ENCODE data around the gene SLC26A1.
A peak's percentile ranks its signal among the peaks of the same experiment; 100 is the strongest.

Gene SLC26A1

GRCh38 chr4:998096-998691, 5.0 kb upstream of the SLC26A1 start:
- Histone ChIP-seq H2AFZ (ENCODE audit: low read length) (no peak overlapping the region), H3K4me3 (ENCODE audit: low read length in 2 of 2) (peak overlapping the region in 1 of 2 donors; percentile 19), H3K23ac (ENCODE audit: low read depth, low read length, poor library complexity) (peak overlapping the region; percentile 44), H2BK120ac (ENCODE audit: low read depth, low read length) (peak overlapping the region; percentile 96), H3K4me1 (ENCODE audit: control insufficient read depth in 2 of 2, insufficient read depth in 1 of 2, low read depth in 1 of 2, low read length in 2 of 2) (peaks cover 6 to 10% of the 10 kb centered on the region in 2 donors), H2AK5ac (ENCODE audit: low read depth, low read length) (peak overlapping the region; percentile 81), H3K36me3 (replicated peaks in 1 of 2; ENCODE audit: control insufficient read depth in 2 of 2, insufficient read depth in 2 of 2, low read length in 2 of 2) (no peaks in the 10 kb centered on the region), H2BK5ac (ENCODE audit: low read length) (peak overlapping the region; percentile 90), H3K18ac (ENCODE audit: low read length) (peak overlapping the region; percentile 20), H3K4me2 (ENCODE audit: insufficient read depth, low read length, poor library complexity, severe bottlenecking) (no peak overlapping the region), H4K8ac (ENCODE audit: low read depth, low read length) (no peak overlapping the region), H2BK12ac (ENCODE audit: low read length) (no peak overlapping the region), H3K14ac (ENCODE audit: low read length) (no peak overlapping the region), H3K79me1 (ENCODE audit: low read depth, low read length) (peaks cover 2% of the 10 kb centered on the region), H3K4ac (ENCODE audit: low read length) (no peak overlapping the region), H3K9me3 (replicated peaks in 1 of 2; ENCODE audit: control insufficient read depth in 2 of 2, insufficient read depth in 1 of 2, low read depth in 1 of 2, low read length in 2 of 2) (peaks cover 2 to 6% of the 10 kb centered on the region in 2 donors), H3K27ac (replicated peaks; ENCODE audit: low read length) (no peak overlapping the region), H2BK15ac (ENCODE audit: low read length) (peak overlapping the region; percentile 81), H4K91ac (ENCODE audit: low read depth, low read length, poor library complexity) (no peak overlapping the region), H3K9ac (ENCODE audit: low read depth, low read length, poor library complexity) (peak overlapping the region; percentile 21), H3K27me3 (ENCODE audit: control insufficient read depth in 3 of 3, insufficient read depth in 3 of 3, low read depth in 1 of 3, low read length in 3 of 3) (peaks cover 24 to 70% (median 65%) of the 10 kb centered on the region in 3 experiments)
- no CpG with 5 or more reads among the region's 12 CpGs for WGBS, 2 donors (ENCODE audit: extremely low coverage in 2 of 2, insufficient read length in 2 of 2, insufficient replicate concordance in 1 of 2)
- DNase-seq (ENCODE audit: low spot score) = no peak

- peak overlapping the region; percentile 71 for H3K14ac ChIP-seq (ENCODE audit: low read length)
These were observed 4.3 kb upstream of the SLC26A1 start for GRCh38 chr4:997375-998071.

GRCh38 chr4:996997-997374, 3.8 kb upstream of the SLC26A1 start:
- no peak overlapping the region for H2BK12ac ChIP-seq (ENCODE audit: low read length)
- no peaks in the 10 kb centered on the region for H3K36me3 ChIP-seq (replicated peaks in 1 of 2; ENCODE audit: control insufficient read depth in 2 of 2, insufficient read depth in 2 of 2, low read length in 2 of 2)
- no peak overlapping the region for H4K91ac ChIP-seq (ENCODE audit: low read depth, low read length, poor library complexity)
- peak overlapping the region; percentile 69 for H3K4me2 ChIP-seq (ENCODE audit: insufficient read depth, low read length, poor library complexity, severe bottlenecking)
- peaks cover 4 to 21% of the 10 kb centered on the region in 2 donors for H3K4me1 ChIP-seq (ENCODE audit: control insufficient read depth in 2 of 2, insufficient read depth in 1 of 2, low read depth in 1 of 2, low read length in 2 of 2)
- H3K4me3 ChIP-seq (ENCODE audit: low read length in 2 of 2) = no peak overlapping the region
- H3K4ac ChIP-seq (ENCODE audit: low read length) = no peak overlapping the region
- H3K79me1 ChIP-seq (ENCODE audit: low read depth, low read length) = peaks cover 2% of the 10 kb centered on the region
- H3K9ac ChIP-seq (ENCODE audit: low read depth, low read length, poor library complexity) = no peak overlapping the region
- H4K8ac ChIP-seq (ENCODE audit: low read depth, low read length) = no peak overlapping the region
- H3K9me3 ChIP-seq (replicated peaks in 1 of 2; ENCODE audit: control insufficient read depth in 2 of 2, insufficient read depth in 1 of 2, low read depth in 1 of 2, low read length in 2 of 2) = peaks cover 2 to 6% of the 10 kb centered on the region in 2 donors
- H2AK5ac ChIP-seq (ENCODE audit: low read depth, low read length) = peak overlapping the region; percentile 84
- no peak for DNase-seq (ENCODE audit: low spot score)
- H2BK120ac ChIP-seq (ENCODE audit: low read depth, low read length) = no peak overlapping the region
- H3K23ac ChIP-seq (ENCODE audit: low read depth, low read length, poor library complexity) = no peak overlapping the region
- H3K27me3 ChIP-seq (ENCODE audit: control insufficient read depth in 3 of 3, insufficient read depth in 3 of 3, low read depth in 1 of 3, low read length in 3 of 3) = peaks cover 14 to 59% (median 54%) of the 10 kb centered on the region in 3 experiments
- peak overlapping the region; percentile 48 for H3K18ac ChIP-seq (ENCODE audit: low read length)
- no peak overlapping the region for H3K14ac ChIP-seq (ENCODE audit: low read length)
- no peak overlapping the region for H2BK15ac ChIP-seq (ENCODE audit: low read length)
- H2AFZ ChIP-seq (ENCODE audit: low read length) = peak overlapping the region; percentile 88
- H3K27ac ChIP-seq (replicated peaks; ENCODE audit: low read length) = no peak overlapping the region
- no peak overlapping the region for H2BK5ac ChIP-seq (ENCODE audit: low read length)
- WGBS, 2 donors (ENCODE audit: extremely low coverage in 2 of 2, insufficient read length in 2 of 2, insufficient replicate concordance in 1 of 2) = no CpG with 5 or more reads among the region's 25 CpGs

More at GRCh38 chr4:997375-998071, 4.3 kb upstream of the SLC26A1 start:
- H3K36me3 ChIP-seq (replicated peaks in 1 of 2; ENCODE audit: control insufficient read depth in 2 of 2, insufficient read depth in 2 of 2, low read length in 2 of 2) = no peaks in the 10 kb centered on the region
- H3K27me3 ChIP-seq (ENCODE audit: control insufficient read depth in 3 of 3, insufficient read depth in 3 of 3, low read depth in 1 of 3, low read length in 3 of 3) = peaks cover 20 to 65% (median 59%) of the 10 kb centered on the region in 3 experiments
- no peak overlapping the region for H3K4ac ChIP-seq (ENCODE audit: low read length)
- peak overlapping the region; percentile 91 for H3K18ac ChIP-seq (ENCODE audit: low read length)
- peaks cover 2% of the 10 kb centered on the region for H3K79me1 ChIP-seq (ENCODE audit: low read depth, low read length)
- H2BK15ac ChIP-seq (ENCODE audit: low read length) = no peak overlapping the region
- H3K27ac ChIP-seq (replicated peaks; ENCODE audit: low read length) = no peak overlapping the region
- no peak for DNase-seq (ENCODE audit: low spot score)
- H2BK12ac ChIP-seq (ENCODE audit: low read length) = no peak overlapping the region
- H4K8ac ChIP-seq (ENCODE audit: low read depth, low read length) = no peak overlapping the region
- peak overlapping the region; percentile 80 for H3K23ac ChIP-seq (ENCODE audit: low read depth, low read length, poor library complexity)
- peak overlapping the region in 1 of 2 donors; percentile 74 for H3K4me3 ChIP-seq (ENCODE audit: low read length in 2 of 2)
- H2BK5ac ChIP-seq (ENCODE audit: low read length) = peak overlapping the region; percentile 90
- peak overlapping the region; percentile 69 for H3K4me2 ChIP-seq (ENCODE audit: insufficient read depth, low read length, poor library complexity, severe bottlenecking)
- peaks cover 6 to 16% of the 10 kb centered on the region in 2 donors for H3K4me1 ChIP-seq (ENCODE audit: control insufficient read depth in 2 of 2, insufficient read depth in 1 of 2, low read depth in 1 of 2, low read length in 2 of 2)
- no peak overlapping the region for H3K9ac ChIP-seq (ENCODE audit: low read depth, low read length, poor library complexity)
- peak overlapping the region; percentile 88 for H2AFZ ChIP-seq (ENCODE audit: low read length)
- H2AK5ac ChIP-seq (ENCODE audit: low read depth, low read length) = peak overlapping the region; percentile 53
- H4K91ac ChIP-seq (ENCODE audit: low read depth, low read length, poor library complexity) = no peak overlapping the region
- WGBS, 2 donors (ENCODE audit: extremely low coverage in 2 of 2, insufficient read length in 2 of 2, insufficient replicate concordance in 1 of 2) = no CpG with 5 or more reads among the region's 68 CpGs
- H3K9me3 ChIP-seq (replicated peaks in 1 of 2; ENCODE audit: control insufficient read depth in 2 of 2, insufficient read depth in 1 of 2, low read depth in 1 of 2, low read length in 2 of 2) = peaks cover 2 to 6% of the 10 kb centered on the region in 2 donors
- peak overlapping the region; percentile 72 for H2BK120ac ChIP-seq (ENCODE audit: low read depth, low read length)
